ENCODE data around the gene ZCCHC14.

GRCh38 chr16:87486282-87486681, 6.5 kb downstream of the ZCCHC14 start:
- TF ChIP-seq CTCF (IDR thresholded peaks at IDR 0.05; ENCODE audit: insufficient read depth, low read length) (no peak), GABPA (IDR thresholded peaks at IDR 0.05; ENCODE audit: low read depth) (no peak), REST (IDR thresholded peaks at IDR 0.05; ENCODE audit: insufficient replicate concordance, low read depth) (no peak), POLR2AphosphoS5 (IDR thresholded peaks at IDR 0.05; ENCODE audit: low read depth) (no peak)
